Lung (tissue), 12 donors: Measurements from ENCODE around the gene PDCL3. TPM values are rescaled to one million over a fixed set of nuclear protein-coding genes. Genes with fewer than 3 reads are reported as not detected.

Source experiments
- ATAC-seq: fragments of 200-7000 bp; cut with Tn5 transposase; one replicate; pipeline ENCODE4 v1.9.1; 2020; ENCODE audit warnings: moderate number of reproducible peaks; ENCODE audit not compliant: insufficient read depth, low FRiP score
- DNase-seq, 3 donors: peaks; one replicate each; pipeline ENCODE4 v3.0.0-alpha.2; 2013 to 2017
- H3K27ac ChIP-seq, 2 donors: one replicate each; pipeline ENCODE4 v1.5.1; 2013; ENCODE audit warnings: mild to moderate bottlenecking in 2 of 2, moderate library complexity in 2 of 2, control low read depth in 1 of 2, inconsistent platforms in 1 of 2, low read depth in 1 of 2, low read length in 1 of 2
- H3K27me3 ChIP-seq, 3 donors: one replicate each; pipeline ENCODE4 v1.5.1; 2013; ENCODE audit warnings: low read length in 2 of 3; ENCODE audit not compliant: control insufficient read depth in 3 of 3, insufficient read depth in 3 of 3
- H3K36me3 ChIP-seq, 4 donors: one replicate each; pipeline ENCODE4 v1.5.1; 2013; ENCODE audit warnings: low read length in 4 of 4, mild to moderate bottlenecking in 1 of 4, moderate library complexity in 1 of 4; ENCODE audit not compliant: control insufficient read depth in 4 of 4, insufficient read depth in 4 of 4
- H3K4me1 ChIP-seq, 5 donors: one replicate each; pipeline ENCODE4 v1.5.1; 2013; ENCODE audit warnings: low read length in 5 of 5, mild to moderate bottlenecking in 2 of 5, moderate library complexity in 1 of 5; ENCODE audit not compliant: control insufficient read depth in 5 of 5, insufficient read depth in 5 of 5
- H3K4me3 ChIP-seq: one replicate; pipeline ENCODE4 v1.5.1; 2013; ENCODE audit warnings: mild to moderate bottlenecking, control low read depth, moderate library complexity
- H3K9ac ChIP-seq, 2 donors: one replicate each; pipeline ENCODE4 v1.5.1; 2013; ENCODE audit warnings: low read length in 2 of 2, control low read depth in 1 of 2; ENCODE audit not compliant: insufficient read depth in 1 of 2
- H3K9me3 ChIP-seq, 4 donors: one replicate each; pipeline ENCODE4 v1.5.1; 2013; ENCODE audit warnings: low read length in 3 of 4, mild to moderate bottlenecking in 1 of 4, moderate library complexity in 1 of 4; ENCODE audit not compliant: control insufficient read depth in 4 of 4, insufficient read depth in 3 of 4
- WGBS, 2 donors: extraction: QIAGEN DNeasy Blood & Tissue Kit; methylation state at CpG; one replicate each; pipeline ENCODE4 v1.1.7; 2013; 5-methylcytosine and 5-hydroxymethylcytosine counted together
- polyA plus RNA-seq, 2 donors: library from polyadenylated mRNA; stranded (reverse); fragments of 200-250 nt; gene quantifications; one replicate each; pipeline ENCODE4 v1.2.1, GENCODE V29; 2013
- total RNA-seq, 2 donors: library from RNA; depleted of rRNA in 1 of 2; stranded (reverse); fragments of >200 nt in 1 of 2; gene quantifications; one replicate each; pipeline ENCODE4 v1.2.1, GENCODE V29; 2014 to 2021
- TF ChIP-seq, protein P1 (sequence below): IDR thresholded peaks from 2 replicates; pipeline ENCODE4 v1.5.1; 2012; ENCODE audit warnings: mild to moderate bottlenecking; ENCODE audit errors: control extremely low read depth, extremely low read depth
- donor health status: control.
- donor health status: control.
- donor health status: Bipolar disorder and iron deficiency.
- donor health status: healthy.
- donor health status: DM: yes; HTN: yes; CAD: no.

PDCL3 gene
- total and polyA plus RNA-seq, 4 donors: 8.2 to 29.9 (median 23.2) TPM

- no peak overlapping the region for H3K4me3 ChIP-seq
- TF ChIP-seq, protein P1, sequence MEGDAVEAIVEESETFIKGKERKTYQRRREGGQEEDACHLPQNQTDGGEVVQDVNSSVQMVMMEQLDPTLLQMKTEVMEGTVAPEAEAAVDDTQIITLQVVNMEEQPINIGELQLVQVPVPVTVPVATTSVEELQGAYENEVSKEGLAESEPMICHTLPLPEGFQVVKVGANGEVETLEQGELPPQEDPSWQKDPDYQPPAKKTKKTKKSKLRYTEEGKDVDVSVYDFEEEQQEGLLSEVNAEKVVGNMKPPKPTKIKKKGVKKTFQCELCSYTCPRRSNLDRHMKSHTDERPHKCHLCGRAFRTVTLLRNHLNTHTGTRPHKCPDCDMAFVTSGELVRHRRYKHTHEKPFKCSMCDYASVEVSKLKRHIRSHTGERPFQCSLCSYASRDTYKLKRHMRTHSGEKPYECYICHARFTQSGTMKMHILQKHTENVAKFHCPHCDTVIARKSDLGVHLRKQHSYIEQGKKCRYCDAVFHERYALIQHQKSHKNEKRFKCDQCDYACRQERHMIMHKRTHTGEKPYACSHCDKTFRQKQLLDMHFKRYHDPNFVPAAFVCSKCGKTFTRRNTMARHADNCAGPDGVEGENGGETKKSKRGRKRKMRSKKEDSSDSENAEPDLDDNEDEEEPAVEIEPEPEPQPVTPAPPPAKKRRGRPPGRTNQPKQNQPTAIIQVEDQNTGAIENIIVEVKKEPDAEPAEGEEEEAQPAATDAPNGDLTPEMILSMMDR: no peak
- peaks cover 0 to 8% (median 0%) of the 10 kb centered on the region in 5 donors for H3K4me1 ChIP-seq
- 71 to 79% methylated on average over 3 of the region's 3 CpGs for WGBS, 2 donors
- DNase-seq (no peak), ATAC-seq (no peak)
- H3K9me3 ChIP-seq: no peaks in the 10 kb centered on the region
- no peaks in the 10 kb centered on the region for H3K27me3 ChIP-seq
- no peak overlapping the region for H3K9ac ChIP-seq
- no peak overlapping the region for H3K27ac ChIP-seq
- H3K36me3 ChIP-seq: no peaks in the 10 kb centered on the region
Observed at GRCh38 chr2:100599566-100599965, 36.8 kb downstream of the PDCL3 start.

DNA sequence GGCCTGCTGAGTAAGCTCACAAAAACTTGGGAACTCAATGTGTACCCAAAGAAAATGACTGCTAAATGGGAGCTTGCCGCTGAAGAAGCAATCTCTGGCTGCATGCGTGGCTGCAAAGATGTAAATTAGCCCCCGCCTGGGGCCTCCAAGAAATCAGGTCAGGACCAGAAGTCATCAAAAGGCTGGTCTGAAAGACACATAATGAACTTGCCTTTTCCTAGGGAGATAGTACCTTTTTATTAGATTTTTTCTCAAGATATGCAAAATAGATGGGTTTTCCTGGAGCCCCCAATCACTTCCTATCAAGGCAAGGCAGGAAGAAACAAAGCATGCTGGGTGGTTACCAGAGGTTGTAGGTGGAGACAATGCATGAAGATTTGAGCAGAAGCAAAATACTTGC lies 38.9 kb downstream of the PDCL3 start:
- no peak overlapping the region for H3K9ac ChIP-seq
- H3K36me3 ChIP-seq: no peaks in the 10 kb centered on the region
- H3K4me1 ChIP-seq: peaks cover 0 to 8% (median 0%) of the 10 kb centered on the region in 5 donors
- H3K9me3 ChIP-seq: no peaks in the 10 kb centered on the region
- no peak overlapping the region for H3K4me3 ChIP-seq
- no peak for DNase-seq
- TF ChIP-seq, protein P1: no peak
- WGBS, 2 donors: 93 to 95% methylated on average over 3 of the region's 3 CpGs
- no peak for ATAC-seq
- no peaks in the 10 kb centered on the region for H3K27me3 ChIP-seq
- H3K27ac ChIP-seq: no peak overlapping the region

DNA sequence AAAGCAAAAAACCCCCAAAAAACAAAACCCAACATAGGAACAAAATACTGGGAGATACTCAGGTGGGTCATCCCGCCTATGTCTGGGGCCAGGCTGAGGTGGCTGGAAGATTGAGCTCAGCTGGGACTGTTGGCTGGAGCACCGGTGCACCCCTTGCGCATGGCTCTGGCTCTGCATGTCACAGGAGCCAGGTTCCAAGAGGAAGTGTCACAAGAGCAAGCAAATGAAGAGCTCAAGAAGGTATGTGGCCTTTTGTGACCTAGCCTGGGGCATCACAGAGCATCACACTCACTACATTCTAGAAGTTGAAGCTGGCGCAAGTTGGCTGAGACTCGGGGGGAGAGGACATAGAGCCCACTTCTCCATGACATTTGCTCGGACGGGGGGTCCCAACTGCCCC lies 40.6 kb downstream of the PDCL3 start:
- no peaks in the 10 kb centered on the region for H3K27me3 ChIP-seq
- WGBS, 2 donors: 95 to 96% methylated on average over 7 of the region's 7 CpGs
- ATAC-seq: no peak
- peaks cover 0 to 8% (median 0%) of the 10 kb centered on the region in 5 donors for H3K4me1 ChIP-seq
- TF ChIP-seq, protein P1: no peak
- H3K9me3 ChIP-seq: no peaks in the 10 kb centered on the region
- no peaks in the 10 kb centered on the region for H3K36me3 ChIP-seq
- H3K27ac ChIP-seq: no peak overlapping the region
- H3K4me3 ChIP-seq: no peak overlapping the region
- no peak for DNase-seq
- no peak overlapping the region for H3K9ac ChIP-seq
